ENCODE data around the gene ACLY.

- TF ChIP-seq GATA3 (IDR thresholded peaks at IDR 0.05; ENCODE audit: low read depth, low read length) (no peak), GATA2 (IDR thresholded peaks at IDR 0.05; ENCODE audit: low read depth, low read length) (no peak)
Measured at GRCh38 chr17:41896726-41897125, 22.0 kb downstream of the ACLY start.

All from SH-SY5Y (cell line).